Neuronal stem cell (in vitro differentiated cells): ENCODE data around the gene PDE1C.

ENCODE experiments used
- DNase-seq: peaks from one replicate; pipeline ENCODE4 v3.0.0-alpha.2; 2013; ENCODE audit warnings: low spot score
- H2AFZ ChIP-seq: one replicate; pipeline ENCODE4 v1.6.1; 2013; ENCODE audit warnings: mild to moderate bottlenecking, low read length, inconsistent platforms
- H2AK5ac ChIP-seq: 2 replicates; pipeline ENCODE4 v1.6.1; 2013; ENCODE audit warnings: low read depth, mild to moderate bottlenecking, inconsistent platforms, low read length, moderate library complexity, mixed read lengths
- H2BK120ac ChIP-seq: 2 replicates; pipeline ENCODE4 v1.6.1; 2013; ENCODE audit warnings: low read depth, mild to moderate bottlenecking, inconsistent platforms, low read length, moderate library complexity, mixed read lengths
- H2BK12ac ChIP-seq: one replicate; pipeline ENCODE4 v1.6.1; 2013; ENCODE audit warnings: low read length, inconsistent platforms
- H2BK15ac ChIP-seq: 2 replicates; pipeline ENCODE4 v1.6.1; 2013; ENCODE audit warnings: mild to moderate bottlenecking, low read length, inconsistent platforms, mixed read lengths
- H2BK5ac ChIP-seq: one replicate; pipeline ENCODE4 v1.6.1; 2013; ENCODE audit warnings: inconsistent platforms, mild to moderate bottlenecking, low read length, moderate library complexity
- H3K14ac ChIP-seq: one replicate; pipeline ENCODE4 v1.6.1; 2013; ENCODE audit warnings: low read length, inconsistent platforms
- H3K18ac ChIP-seq: 2 replicates; pipeline ENCODE4 v1.6.1; 2013; ENCODE audit warnings: low read length, inconsistent platforms
- H3K23ac ChIP-seq: 2 replicates; pipeline ENCODE4 v1.6.1; 2013; ENCODE audit warnings: low read depth, mild to moderate bottlenecking, mixed read lengths, low read length, inconsistent platforms; ENCODE audit not compliant: poor library complexity
- H3K27ac ChIP-seq: replicated peaks from 3 replicates; pipeline ENCODE4 v1.5.1; 2013; ENCODE audit warnings: low read length, inconsistent platforms
- H3K27me3 ChIP-seq, 3 experiments: 2 replicates each; pipeline ENCODE4 v1.6.1; 2013; ENCODE audit warnings: low read length in 3 of 3, mild to moderate bottlenecking in 2 of 3, inconsistent platforms in 1 of 3, low read depth in 1 of 3, mixed read lengths in 1 of 3, moderate library complexity in 1 of 3; ENCODE audit not compliant: control insufficient read depth in 3 of 3, insufficient read depth in 3 of 3
- H3K36me3 ChIP-seq, 2 donors: replicated peaks in 1 of 2; 2 replicates each; pipeline ENCODE4 v1.6.1; 2013; ENCODE audit warnings: low read length in 2 of 2; ENCODE audit not compliant: control insufficient read depth in 2 of 2, insufficient read depth in 2 of 2
- H3K4ac ChIP-seq: 2 replicates; pipeline ENCODE4 v1.6.1; 2013; ENCODE audit warnings: inconsistent platforms, mild to moderate bottlenecking, low read length, moderate library complexity
- H3K4me1 ChIP-seq, 2 donors: 1 replicate in 1 of 2; 2 replicates in 1 of 2; pipeline ENCODE4 v1.6.1; 2013; ENCODE audit warnings: low read length in 2 of 2, low read depth in 1 of 2; ENCODE audit not compliant: control insufficient read depth in 2 of 2, insufficient read depth in 1 of 2
- H3K4me2 ChIP-seq: one replicate; pipeline ENCODE4 v1.6.1; 2013; ENCODE audit warnings: mild to moderate bottlenecking, low read length, inconsistent platforms; ENCODE audit not compliant: insufficient read depth, poor library complexity, severe bottlenecking
- H3K4me3 ChIP-seq, 2 donors: 2 replicates each; pipeline ENCODE4 v1.5.1; 2013; ENCODE audit warnings: low read length in 2 of 2, mild to moderate bottlenecking in 2 of 2, inconsistent platforms in 1 of 2, moderate library complexity in 1 of 2
- H3K79me1 ChIP-seq: one replicate; pipeline ENCODE4 v1.6.1; 2013; ENCODE audit warnings: low read depth, mild to moderate bottlenecking, inconsistent platforms, low read length, moderate library complexity
- H3K9ac ChIP-seq: one replicate; pipeline ENCODE4 v1.6.1; 2013; ENCODE audit warnings: mild to moderate bottlenecking, low read depth, low read length, inconsistent platforms; ENCODE audit not compliant: poor library complexity
- H3K9me3 ChIP-seq, 2 donors: replicated peaks in 1 of 2; 2 replicates each; pipeline versions ENCODE3 to v1.6.1; 2013; ENCODE audit warnings: low read length in 2 of 2, mild to moderate bottlenecking in 2 of 2, inconsistent platforms in 1 of 2, low read depth in 1 of 2, mixed read lengths in 1 of 2, moderate library complexity in 1 of 2; ENCODE audit not compliant: control insufficient read depth in 2 of 2, insufficient read depth in 1 of 2
- H4K8ac ChIP-seq: one replicate; pipeline ENCODE4 v1.6.1; 2013; ENCODE audit warnings: low read depth, mild to moderate bottlenecking, inconsistent platforms, low read length, moderate library complexity
- H4K91ac ChIP-seq: one replicate; pipeline ENCODE4 v1.6.1; 2013; ENCODE audit warnings: low read length, low read depth, mild to moderate bottlenecking, inconsistent platforms; ENCODE audit not compliant: poor library complexity
- WGBS, 2 donors: extraction: QIAGEN DNeasy Blood & Tissue Kit; methylation state at CpG; one replicate each; pipeline ENCODE4 v1.1.7; 2013; ENCODE audit warnings: missing lambda C conversion rate in 2 of 2, mixed read lengths in 1 of 2; ENCODE audit not compliant: insufficient read length in 2 of 2, insufficient replicate concordance in 1 of 2; ENCODE audit errors: extremely low coverage in 2 of 2; 5-methylcytosine and 5-hydroxymethylcytosine counted together

Gene PDE1C

DNA sequence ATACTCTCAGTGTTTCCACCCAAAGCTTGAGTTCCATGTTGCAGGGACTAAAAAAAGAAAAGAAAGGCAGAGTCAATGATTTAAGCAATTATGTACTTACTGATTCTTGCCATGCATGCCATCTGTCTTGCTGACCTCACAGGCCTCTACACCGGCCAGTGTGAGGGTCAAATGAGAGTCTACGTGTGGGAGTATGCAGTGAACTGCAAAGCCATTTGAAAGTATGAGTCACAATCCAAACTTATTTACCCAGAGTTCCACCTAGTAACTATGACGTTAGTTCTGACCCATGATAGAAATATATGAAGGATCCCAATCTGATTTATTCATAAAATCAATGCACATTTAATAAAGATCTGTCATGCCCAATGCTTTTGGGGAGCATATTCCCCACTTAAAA, 26.5 kb downstream of the PDE1C start:
- no peaks in the 10 kb centered on the region for H3K9me3 ChIP-seq
- H3K4me2 ChIP-seq, result no peak overlapping the region
- no peak overlapping the region for H3K27ac ChIP-seq
- H2BK15ac ChIP-seq, result no peak overlapping the region
- H2AK5ac ChIP-seq, result no peak overlapping the region
- no CpG with 5 or more reads among the region's 3 CpGs for WGBS, 2 donors
- H2BK5ac ChIP-seq, result no peak overlapping the region
- no peak overlapping the region for H4K91ac ChIP-seq
- no peak overlapping the region for H2AFZ ChIP-seq
- H3K18ac ChIP-seq, result no peak overlapping the region
- H3K4me1 ChIP-seq, result no peaks in the 10 kb centered on the region
- H3K36me3 ChIP-seq, result no peaks in the 10 kb centered on the region
- H3K14ac ChIP-seq, result no peak overlapping the region
- no peaks in the 10 kb centered on the region for H3K79me1 ChIP-seq
- no peak overlapping the region for H4K8ac ChIP-seq
- no peak overlapping the region for H3K23ac ChIP-seq
- no peak for DNase-seq
- no peak overlapping the region for H3K4me3 ChIP-seq
- H2BK120ac ChIP-seq, result no peak overlapping the region
- H3K27me3 ChIP-seq, result no peaks in the 10 kb centered on the region
- no peak overlapping the region for H2BK12ac ChIP-seq
- H3K9ac ChIP-seq, result no peak overlapping the region
- H3K4ac ChIP-seq, result no peak overlapping the region

DNA sequence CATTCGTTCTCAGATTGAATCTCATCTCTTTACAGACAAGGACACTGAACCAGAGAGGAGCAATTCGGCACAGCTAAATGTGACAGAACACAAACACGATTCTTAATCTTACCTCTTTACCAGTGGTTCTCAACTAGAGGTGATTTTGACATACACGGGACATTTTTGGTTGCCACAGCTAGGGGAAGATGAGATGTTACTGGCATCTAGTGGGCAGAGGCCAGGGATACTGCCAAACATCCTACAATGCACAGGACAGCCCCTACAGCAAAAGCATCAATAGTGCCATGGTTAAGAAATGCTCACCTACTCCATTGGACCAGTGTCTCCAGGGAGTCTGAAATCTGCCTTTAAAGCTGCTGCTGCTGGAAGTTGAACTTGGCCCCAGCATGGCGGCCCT, 27.3 kb downstream of the PDE1C start:
- no peak overlapping the region for H3K4me3 ChIP-seq
- no peak overlapping the region for H2BK15ac ChIP-seq
- no peak for DNase-seq
- H2BK5ac ChIP-seq, result no peak overlapping the region
- no peak overlapping the region for H3K23ac ChIP-seq
- H3K18ac ChIP-seq, result no peak overlapping the region
- H2AFZ ChIP-seq, result no peak overlapping the region
- H3K4ac ChIP-seq, result no peak overlapping the region
- H4K91ac ChIP-seq, result no peak overlapping the region
- no peaks in the 10 kb centered on the region for H3K9me3 ChIP-seq
- H3K4me2 ChIP-seq, result no peak overlapping the region
- H3K27me3 ChIP-seq, result no peaks in the 10 kb centered on the region
- H4K8ac ChIP-seq, result no peak overlapping the region
- H2BK120ac ChIP-seq, result no peak overlapping the region
- H3K36me3 ChIP-seq, result no peaks in the 10 kb centered on the region
- no peak overlapping the region for H3K27ac ChIP-seq
- no peaks in the 10 kb centered on the region for H3K79me1 ChIP-seq
- no peaks in the 10 kb centered on the region for H3K4me1 ChIP-seq
- no CpG with 5 or more reads among the region's 5 CpGs for WGBS, 2 donors
- H2AK5ac ChIP-seq, result no peak overlapping the region
- no peak overlapping the region for H3K14ac ChIP-seq
- H2BK12ac ChIP-seq, result no peak overlapping the region
- no peak overlapping the region for H3K9ac ChIP-seq

DNA sequence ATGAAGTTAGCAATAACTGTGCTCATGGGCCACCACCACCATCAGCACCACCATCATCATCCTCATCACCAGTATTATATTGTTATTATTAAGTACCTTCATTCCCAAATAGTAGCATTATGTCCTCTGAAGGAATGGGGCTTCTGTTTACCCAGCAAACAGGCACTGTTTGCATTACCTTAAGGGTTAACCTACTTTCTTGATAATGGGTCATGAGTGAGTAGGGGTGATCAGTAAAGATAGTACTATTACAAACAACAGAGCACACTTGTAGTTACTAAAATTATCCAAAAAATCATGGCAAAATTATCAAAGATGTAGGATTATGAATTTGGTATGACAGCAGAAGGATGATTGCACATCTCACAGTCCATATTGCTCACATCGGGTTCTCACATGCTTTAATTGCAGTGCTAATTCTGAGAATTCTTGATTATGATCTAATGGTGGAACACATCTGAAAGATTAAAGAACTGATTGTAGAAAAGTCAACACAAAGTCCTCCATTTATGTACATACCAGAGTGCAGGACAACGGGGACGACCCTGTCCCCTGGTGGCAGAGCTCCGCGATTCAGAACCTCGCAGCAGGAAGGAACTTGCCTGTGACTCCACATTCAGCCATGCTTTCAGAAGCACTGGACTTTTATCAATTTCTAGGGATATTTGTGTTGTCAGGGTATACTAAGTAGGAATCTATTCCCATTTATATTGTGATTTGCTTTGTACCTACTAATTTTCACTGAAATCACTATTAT, 31.0 kb downstream of the PDE1C start:
- Histone ChIP-seq H2AK5ac (no peak overlapping the region), H2BK120ac (no peak overlapping the region), H3K4me3 (no peak overlapping the region), H2BK15ac (no peak overlapping the region), H2AFZ (no peak overlapping the region), H3K27ac (no peak overlapping the region), H4K91ac (no peak overlapping the region), H2BK5ac (no peak overlapping the region), H3K4me2 (no peak overlapping the region), H3K4ac (no peak overlapping the region), H3K18ac (no peak overlapping the region), H3K23ac (no peak overlapping the region), H3K27me3 (no peaks in the 10 kb centered on the region), H3K79me1 (no peaks in the 10 kb centered on the region), H3K4me1 (no peaks in the 10 kb centered on the region), H4K8ac (no peak overlapping the region), H2BK12ac (no peak overlapping the region), H3K14ac (no peak overlapping the region), H3K36me3 (no peaks in the 10 kb centered on the region), H3K9me3 (no peaks in the 10 kb centered on the region), H3K9ac (no peak overlapping the region)
- no peak for DNase-seq
- WGBS, 2 donors, result no CpG with 5 or more reads among the region's 6 CpGs

DNA sequence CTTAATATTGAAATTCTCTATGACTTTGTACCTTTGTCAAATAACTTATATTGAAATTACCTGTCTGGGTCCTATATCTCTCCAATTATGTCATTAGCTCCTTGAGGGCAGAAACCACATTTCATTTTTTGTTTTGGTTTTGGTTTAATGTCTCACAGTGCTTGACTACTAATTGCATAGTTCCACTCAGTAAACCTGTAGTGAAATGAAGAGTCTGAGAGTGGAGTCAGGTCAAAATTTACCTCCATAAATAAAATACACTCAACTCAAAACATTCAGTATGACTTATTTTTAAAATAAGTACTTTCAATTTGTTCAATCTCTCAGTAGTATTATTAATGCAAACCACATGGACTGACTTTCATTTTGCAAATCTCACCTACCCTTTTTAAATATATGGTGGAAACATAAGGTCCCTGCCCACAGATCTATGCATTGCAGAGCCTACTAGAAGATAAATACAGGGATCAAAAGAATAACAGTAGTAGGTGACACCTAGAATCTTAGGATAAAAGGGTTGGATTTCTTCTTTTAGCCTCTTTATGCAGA, 32.5 kb downstream of the PDE1C start:
- no peak overlapping the region for H2AFZ ChIP-seq
- no peak for DNase-seq
- H3K36me3 ChIP-seq, result no peaks in the 10 kb centered on the region
- no peak overlapping the region for H2BK12ac ChIP-seq
- no peaks in the 10 kb centered on the region for H3K9me3 ChIP-seq
- no peak overlapping the region for H2AK5ac ChIP-seq
- H4K91ac ChIP-seq, result no peak overlapping the region
- H3K4me3 ChIP-seq, result no peak overlapping the region
- no peak overlapping the region for H3K9ac ChIP-seq
- H3K4me1 ChIP-seq, result no peaks in the 10 kb centered on the region
- H2BK120ac ChIP-seq, result no peak overlapping the region
- no peak overlapping the region for H3K4ac ChIP-seq
- H3K27me3 ChIP-seq, result no peaks in the 10 kb centered on the region
- H3K4me2 ChIP-seq, result no peak overlapping the region
- no peak overlapping the region for H2BK5ac ChIP-seq
- H4K8ac ChIP-seq, result no peak overlapping the region
- H2BK15ac ChIP-seq, result no peak overlapping the region
- H3K23ac ChIP-seq, result no peak overlapping the region
- H3K27ac ChIP-seq, result no peak overlapping the region
- no peaks in the 10 kb centered on the region for H3K79me1 ChIP-seq
- no peak overlapping the region for H3K14ac ChIP-seq
- no peak overlapping the region for H3K18ac ChIP-seq
